IPS-NIHi11 (cell line): ENCODE results near the gene PRXL2A.

Source experiments
- DNase-seq: peaks from one replicate; pipeline ENCODE4 v3.0.0; 2012; ENCODE audit warnings: mixed read lengths, low spot score

Gene PRXL2A

DNA sequence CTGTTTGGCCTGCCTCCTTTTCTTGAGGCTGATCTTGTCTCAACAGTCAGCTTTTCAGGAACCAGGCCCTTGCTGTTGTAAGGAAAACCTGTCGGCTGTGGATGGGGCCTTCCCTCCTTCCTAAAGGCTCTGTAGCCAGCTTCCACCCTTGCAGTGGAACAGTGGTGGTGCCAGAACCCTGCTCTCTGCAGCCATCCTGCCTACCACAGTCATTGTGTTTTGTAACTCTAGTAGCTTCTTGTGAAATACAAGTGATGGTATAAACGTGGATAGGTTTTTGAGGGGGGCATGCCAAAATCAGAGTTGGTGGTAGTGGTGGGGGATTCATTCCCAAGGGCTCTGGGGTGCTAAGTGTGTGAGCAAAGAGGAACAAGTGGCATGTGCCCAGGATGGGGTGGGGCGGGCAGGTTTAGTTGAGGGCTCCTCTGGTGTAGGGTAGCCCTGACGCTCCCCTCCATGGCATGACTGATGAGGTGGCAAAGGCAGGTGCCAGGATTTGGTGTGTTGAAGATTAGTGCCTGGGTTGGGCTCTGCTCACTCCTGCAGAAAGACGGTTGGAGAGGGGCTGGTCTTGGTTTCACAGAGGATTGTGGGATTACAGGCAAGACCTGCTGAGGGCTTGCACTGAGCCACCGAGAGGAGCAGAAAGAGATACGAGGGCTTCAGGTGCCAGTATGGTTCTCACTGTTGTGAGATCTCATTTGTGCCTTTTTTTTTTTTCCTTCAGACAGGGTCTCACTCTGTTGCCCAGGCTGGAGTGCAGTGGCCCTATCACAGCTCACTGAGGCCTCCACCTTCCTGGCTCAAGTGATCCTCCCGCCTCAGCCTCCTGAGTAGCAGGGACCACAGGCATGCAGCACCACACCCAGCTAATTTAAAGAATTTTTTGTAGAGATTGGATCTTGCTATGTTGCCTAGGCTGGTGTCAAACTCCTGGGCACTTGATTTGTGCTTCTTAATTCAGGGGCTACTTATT is 53.1 kb downstream of the PRXL2A start:
- no peak for DNase-seq

DNA sequence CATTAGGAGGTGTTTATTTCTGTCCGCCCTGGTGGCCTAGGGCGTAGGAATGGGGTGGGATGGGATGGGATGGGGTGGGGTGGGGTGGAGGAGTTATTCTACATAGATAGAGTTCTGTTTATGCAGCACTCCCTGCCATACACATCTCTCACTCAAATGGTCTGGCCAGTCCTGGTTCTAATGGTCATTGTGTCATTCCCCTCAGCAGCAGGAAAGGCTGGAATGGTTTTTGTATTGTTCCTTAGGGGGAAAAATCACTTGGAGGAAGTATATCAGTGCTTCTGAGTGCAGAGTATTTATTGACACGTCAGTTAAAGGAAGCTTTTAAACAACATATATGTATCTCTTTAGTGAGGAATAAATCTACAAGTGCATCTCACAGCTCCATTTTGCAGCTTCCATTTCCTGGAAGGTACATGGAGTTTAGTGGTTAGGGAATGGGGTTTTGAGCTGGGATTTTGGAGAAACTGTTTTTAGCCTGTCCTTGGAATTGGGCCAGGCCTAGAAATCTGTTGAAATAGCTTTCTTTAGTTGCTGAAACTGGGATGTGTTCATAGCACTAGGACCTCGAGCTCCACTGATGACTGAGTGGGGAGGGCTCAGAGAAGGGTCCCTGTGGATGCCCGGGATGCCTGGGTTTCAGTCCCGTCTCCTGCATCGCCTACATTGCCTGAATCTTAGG is 54.1 kb downstream of the PRXL2A start:
- DNase-seq = no peak

- DNase-seq = no peak
Measured at GRCh38 chr10:80462981-80463741, 54.8 kb downstream of the PRXL2A start.

GRCh38 chr10:80463868-80464267 is 55.5 kb downstream of the PRXL2A start:
- DNase-seq = no peak

DNA sequence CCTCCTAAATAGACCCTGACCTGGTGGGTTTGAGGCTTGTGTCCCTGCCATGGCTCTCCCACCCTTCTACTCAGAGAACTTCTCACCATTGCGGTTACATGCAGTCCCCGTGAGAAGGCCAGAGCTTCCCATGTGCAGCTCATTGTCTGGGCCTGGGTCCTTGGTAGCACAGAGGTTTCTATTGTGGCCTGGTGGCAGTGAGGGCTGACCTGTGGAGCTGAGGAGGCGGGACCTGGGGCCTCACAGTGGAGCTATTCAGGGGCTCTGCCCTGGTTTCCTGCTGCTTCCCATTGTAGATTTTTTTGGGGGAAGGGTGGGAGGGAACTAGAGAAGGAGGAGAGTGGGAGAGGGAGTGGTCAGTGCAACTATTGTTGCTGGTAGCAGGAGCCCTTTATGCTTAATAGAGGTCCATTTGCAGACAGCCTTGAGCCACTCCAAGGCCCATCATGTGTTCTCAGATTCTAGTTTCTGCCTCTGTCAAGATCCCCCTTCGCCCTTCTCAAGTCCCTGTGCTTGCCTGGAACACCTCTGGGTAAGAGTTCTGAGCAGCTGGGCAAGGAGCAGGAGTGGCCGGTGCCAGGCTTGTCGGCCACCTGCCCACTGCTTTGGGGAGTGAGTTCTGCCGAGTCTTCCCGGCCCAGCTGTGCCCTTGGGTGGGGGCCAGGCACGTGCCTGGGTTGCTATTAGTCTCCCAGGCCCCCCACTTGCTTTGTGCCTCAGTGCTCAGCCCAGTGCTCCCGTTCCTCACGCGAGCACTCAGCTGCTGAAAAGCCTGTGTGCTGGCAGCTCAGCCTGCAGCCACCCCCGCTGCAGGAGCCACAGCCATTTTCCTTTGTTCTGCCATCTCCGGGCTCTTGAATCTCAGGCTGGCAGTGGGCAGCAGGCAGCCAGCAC is 56.5 kb downstream of the PRXL2A start:
- peak; percentile 77 for DNase-seq

- no peak for DNase-seq
Measured at GRCh38 chr10:80465451-80465835, 57.1 kb downstream of the PRXL2A start.

- no peak for DNase-seq
Measured at GRCh38 chr10:80465839-80466590, 57.7 kb downstream of the PRXL2A start.

DNA sequence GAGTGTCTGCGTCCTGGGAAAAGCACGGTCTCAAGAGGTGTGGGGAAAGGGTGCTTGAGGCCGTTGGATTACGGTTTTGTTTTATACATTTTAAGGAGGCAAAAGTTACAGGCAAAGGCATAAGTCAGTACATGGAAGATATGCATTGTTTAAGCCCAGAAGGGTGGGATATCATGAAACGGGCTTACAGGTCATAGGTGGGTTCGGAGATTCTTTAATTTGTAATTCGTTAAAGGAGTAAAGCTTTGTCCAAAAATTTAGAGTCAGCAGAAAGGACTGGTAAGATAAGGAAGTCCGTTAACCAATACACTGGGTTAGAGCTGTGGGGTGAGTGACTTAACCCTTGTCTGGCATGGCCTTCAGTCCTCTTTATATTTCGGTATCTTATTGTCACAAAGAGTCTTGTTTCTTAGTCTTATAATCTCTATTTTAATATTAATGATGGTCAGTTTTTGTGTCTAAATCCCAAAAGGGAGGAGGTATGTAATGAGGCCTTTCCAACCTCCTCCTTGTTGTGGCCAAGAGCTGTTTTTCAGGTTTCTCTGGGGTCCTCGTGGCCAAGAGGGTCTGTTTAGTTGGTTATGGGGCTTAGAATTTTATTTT is 58.5 kb downstream of the PRXL2A start:
- no peak for DNase-seq

DNA sequence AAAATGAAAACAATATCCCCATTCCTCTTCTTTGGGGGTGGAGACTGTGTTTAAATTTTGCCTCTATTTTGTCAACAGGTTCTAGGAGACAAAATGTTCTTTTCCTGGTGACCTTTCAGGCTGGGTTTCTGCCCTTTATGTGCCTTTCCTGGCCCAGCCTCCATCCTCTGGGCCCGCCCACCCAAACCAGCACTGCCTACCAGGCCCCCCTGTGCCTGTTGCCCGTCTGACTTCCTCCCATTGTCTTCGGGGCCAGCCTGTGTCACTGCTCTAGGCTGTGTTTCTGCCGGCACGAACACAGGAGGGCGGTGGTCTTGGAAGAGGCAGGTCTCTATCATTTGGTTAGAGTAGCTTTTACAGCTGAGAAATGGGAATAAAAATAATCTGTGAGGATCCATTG is 59.7 kb downstream of the PRXL2A start:
- DNase-seq = peak; percentile 81

DNA sequence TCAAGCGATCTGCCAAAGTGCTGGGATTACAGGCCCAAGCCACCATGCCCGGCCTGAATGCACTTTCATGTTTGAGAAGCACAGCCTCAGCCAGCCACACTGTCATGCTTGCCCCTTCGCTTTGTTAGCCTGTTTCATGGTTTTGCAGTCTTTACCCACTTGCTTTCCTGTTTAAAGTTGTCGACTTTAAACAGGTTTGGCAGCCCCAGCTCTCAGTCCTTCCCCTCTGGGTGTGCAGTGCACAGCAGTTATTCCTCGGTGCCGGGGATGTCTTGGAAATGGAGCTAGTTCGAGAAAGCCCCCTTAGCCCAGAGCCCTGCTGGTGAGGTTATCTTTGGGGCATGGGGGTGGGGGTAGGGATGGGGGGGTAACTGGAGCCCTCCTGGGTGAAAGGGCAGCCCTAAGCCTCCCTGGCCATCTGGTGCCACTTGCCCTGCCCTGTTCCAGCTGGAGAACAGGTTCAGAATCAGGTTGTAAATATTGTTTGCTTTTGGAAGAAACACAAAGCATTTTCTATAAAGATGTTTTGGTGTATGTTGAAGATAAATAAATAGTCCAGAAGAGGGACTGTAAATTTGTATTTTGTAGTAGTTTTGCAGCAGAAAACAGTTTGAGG is 60.6 kb downstream of the PRXL2A start:
- no peak for DNase-seq

- no peak for DNase-seq
Measured at GRCh38 chr10:80470266-80470665, 61.9 kb downstream of the PRXL2A start.

DNA sequence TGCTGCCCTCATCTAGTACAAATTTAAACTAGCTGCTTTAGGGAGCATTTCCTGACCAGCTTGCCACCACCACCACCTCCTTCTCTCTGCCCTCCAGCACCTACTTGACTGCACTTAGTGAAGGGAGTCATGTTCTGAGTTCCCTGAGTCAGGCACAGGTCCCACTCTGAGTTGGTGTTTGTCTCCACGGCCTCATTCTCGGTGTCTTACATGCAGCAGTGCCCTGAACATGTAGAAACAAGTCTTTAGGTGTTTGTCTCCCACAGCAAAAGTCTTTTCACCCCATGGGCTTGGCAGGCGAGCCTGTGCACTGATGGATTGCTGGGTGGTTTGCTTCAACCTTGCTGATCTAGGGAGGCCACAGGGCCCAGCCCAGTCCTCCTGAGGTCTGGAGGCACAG is 62.6 kb downstream of the PRXL2A start:
- DNase-seq = no peak

GRCh38 chr10:80471715-80472233 is 63.4 kb downstream of the PRXL2A start:
- DNase-seq = no peak

GRCh38 chr10:80472234-80473095 is 64.1 kb downstream of the PRXL2A start:
- no peak for DNase-seq

DNA sequence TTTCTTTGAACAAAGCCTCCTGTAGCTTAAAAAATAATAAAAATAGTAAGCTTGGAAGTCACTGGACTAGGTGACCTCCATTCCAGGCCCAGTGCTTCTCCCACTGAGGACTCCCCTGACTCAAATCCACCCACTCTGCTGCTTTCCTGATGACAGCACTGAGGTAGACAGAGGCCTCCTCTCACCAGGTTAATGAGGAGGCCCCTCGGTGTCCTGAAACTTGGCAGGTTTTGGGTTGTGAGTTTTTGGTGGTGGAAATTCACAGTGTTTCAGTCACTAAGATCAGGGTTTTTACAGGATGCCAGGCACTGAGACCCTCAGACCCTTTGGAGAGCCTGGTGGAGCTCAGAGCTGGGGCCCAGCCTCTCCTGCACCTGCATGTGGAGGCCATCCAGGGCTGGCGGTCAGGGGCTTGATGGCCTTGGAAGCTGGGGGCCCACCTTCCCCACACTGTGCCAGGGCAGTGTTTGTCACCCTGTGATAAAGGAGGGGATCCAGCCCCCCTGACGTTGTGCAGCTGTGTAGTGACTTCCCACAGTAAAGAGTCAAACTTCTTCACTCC is 64.8 kb downstream of the PRXL2A start:
- no peak for DNase-seq

GRCh38 chr10:80473692-80474596 is 65.6 kb downstream of the PRXL2A start:
- no peak for DNase-seq

GRCh38 chr10:80474597-80474910 is 66.2 kb downstream of the PRXL2A start:
- DNase-seq = no peak
